SHP77 (cell line): Measurements from ENCODE around the gene ACTN1.

Experiments
- DNase-seq, 2 experiments: peaks; one replicate each; lab custom pipeline; 2025; lab: John Stamatoyannopoulos, UW

Gene ACTN1

GRCh38 chr14:68936980-68937379, 42.1 kb downstream of the ACTN1 start:
- no peak for DNase-seq

- no peak for DNase-seq
These were observed 42.6 kb downstream of the ACTN1 start for GRCh38 chr14:68936476-68936875.

GRCh38 chr14:68935761-68936214, 43.3 kb downstream of the ACTN1 start:
- DNase-seq: no peak

GRCh38 chr14:68934066-68934465, 45.0 kb downstream of the ACTN1 start:
- no peak for DNase-seq

- DNase-seq: no peak
These were observed 46.4 kb downstream of the ACTN1 start for GRCh38 chr14:68932686-68933085.

GRCh38 chr14:68932231-68932630, 46.9 kb downstream of the ACTN1 start:
- DNase-seq: no peak

GRCh38 chr14:68931474-68932051, 47.5 kb downstream of the ACTN1 start:
- no peak for DNase-seq

GRCh38 chr14:68931063-68931462, 48.0 kb downstream of the ACTN1 start:
- no peak for DNase-seq

- DNase-seq: no peak
These were observed 49.3 kb downstream of the ACTN1 start for GRCh38 chr14:68929623-68930307.

- no peak for DNase-seq
These were observed 50.1 kb downstream of the ACTN1 start for GRCh38 chr14:68928770-68929550.

GRCh38 chr14:68927956-68928675, 51.0 kb downstream of the ACTN1 start:
- no peak for DNase-seq

GRCh38 chr14:68927089-68927488, 52.0 kb downstream of the ACTN1 start:
- no peak for DNase-seq

- no peak for DNase-seq
These were observed 52.9 kb downstream of the ACTN1 start for GRCh38 chr14:68926236-68926635.

- no peak for DNase-seq
These were observed 53.7 kb downstream of the ACTN1 start for GRCh38 chr14:68925373-68925772.

GRCh38 chr14:68924186-68925158, 54.6 kb downstream of the ACTN1 start:
- DNase-seq: no peak

GRCh38 chr14:68922886-68923285, 56.2 kb downstream of the ACTN1 start:
- no peak for DNase-seq

GRCh38 chr14:68922201-68922621, 56.9 kb downstream of the ACTN1 start:
- no peak for DNase-seq

- no peak for DNase-seq
These were observed 57.4 kb downstream of the ACTN1 start for GRCh38 chr14:68921666-68922065.

- DNase-seq: no peak
These were observed 58.1 kb downstream of the ACTN1 start for GRCh38 chr14:68921049-68921448.

GRCh38 chr14:68919129-68919927, 59.8 kb downstream of the ACTN1 start:
- DNase-seq: no peak
